GM19240 (cell line): ENCODE results near the gene R3HDM1.
"Not testable (repeated sequence)": the region's sequence is repeated elsewhere in the genome, so short reads cannot be mapped to it uniquely, and the experiment has no call there.

Source experiments
- DNase-seq: peaks from one replicate; pipeline ENCODE4 v3.0.0; 2011; ENCODE audit warnings: low spot score; ENCODE audit not compliant: insufficient read length

The R3HDM1 gene

GRCh38 chr2:135570884-135571283, 39.6 kb downstream of the R3HDM1 start:
- no peak for DNase-seq

- no peak for DNase-seq
These were observed 42.3 kb downstream of the R3HDM1 start for GRCh38 chr2:135573620-135574019.

- no peak for DNase-seq
These were observed 50.0 kb downstream of the R3HDM1 start for GRCh38 chr2:135581282-135581681.

- no peak for DNase-seq
These were observed 51.1 kb downstream of the R3HDM1 start for GRCh38 chr2:135582383-135582782.

- DNase-seq: no peak
These were observed 54.3 kb downstream of the R3HDM1 start for GRCh38 chr2:135585586-135585985.

- DNase-seq: no peak
These were observed 54.9 kb downstream of the R3HDM1 start for GRCh38 chr2:135586148-135586547.

- no peak for DNase-seq
These were observed 56.7 kb downstream of the R3HDM1 start for GRCh38 chr2:135587958-135588357.

GRCh38 chr2:135590619-135591260, 59.5 kb downstream of the R3HDM1 start:
- no peak for DNase-seq

- no peak for DNase-seq
These were observed 69.6 kb downstream of the R3HDM1 start for GRCh38 chr2:135600915-135601314.

GRCh38 chr2:135603543-135603942, 72.3 kb downstream of the R3HDM1 start:
- DNase-seq: no peak

- DNase-seq: no peak
These were observed 76.3 kb downstream of the R3HDM1 start for GRCh38 chr2:135607561-135607960.

- no peak for DNase-seq
These were observed 81.0 kb downstream of the R3HDM1 start for GRCh38 chr2:135612319-135612718.

- no peak for DNase-seq
These were observed 84.1 kb downstream of the R3HDM1 start for GRCh38 chr2:135615404-135615803.

- DNase-seq: no peak
These were observed 86.3 kb downstream of the R3HDM1 start for GRCh38 chr2:135617501-135618015.

- DNase-seq: no peak
These were observed 88.9 kb downstream of the R3HDM1 start for GRCh38 chr2:135620198-135620597.

GRCh38 chr2:135629520-135629919, 98.2 kb downstream of the R3HDM1 start:
- DNase-seq: no peak

GRCh38 chr2:135630034-135630433, 98.8 kb downstream of the R3HDM1 start:
- not testable (repeated sequence) for DNase-seq

- no peak for DNase-seq
These were observed 99.2 kb downstream of the R3HDM1 start for GRCh38 chr2:135630488-135630887.

GRCh38 chr2:135633582-135633981, 102.3 kb downstream of the R3HDM1 start:
- no peak for DNase-seq

- DNase-seq: no peak
These were observed 104.0 kb downstream of the R3HDM1 start for GRCh38 chr2:135635212-135635835.

- no peak for DNase-seq
These were observed 105.7 kb downstream of the R3HDM1 start for GRCh38 chr2:135636982-135637381.

GRCh38 chr2:135637456-135638087, 106.3 kb downstream of the R3HDM1 start:
- no peak for DNase-seq

GRCh38 chr2:135638825-135639224, 107.5 kb downstream of the R3HDM1 start:
- DNase-seq: no peak
